BJ (cell line): Measurements from ENCODE around the gene PRKAR1B. TPM values are rescaled to one million over a fixed set of nuclear protein-coding genes. Genes with fewer than 3 reads are reported as not detected.

Experiments
- CTCF ChIA-PET: fragments of 350-600 bp; formaldehyde crosslinking; extraction: SDS; loops from one replicate; lab custom pipeline; 2021; ENCODE audit warnings: antibody characterized with exemption, inconsistent platforms; lab: Yijun Ruan, JAX
- POLR2A ChIA-PET: fragments of 300-600 bp; sonication (Branson Sonifier 250); formaldehyde crosslinking; extraction: SDS; loops from one replicate; lab custom pipeline; 2021; ENCODE audit warnings: antibody characterized with exemption; lab: Charles Lee
- DNase-seq: peaks from one replicate; pipeline ENCODE4 v3.0.0-alpha.2; 2011; ENCODE audit warnings: low read depth
- H3K27me3 ChIP-seq: 2 replicates; pipeline ENCODE4 v1.6.0; 2011; ENCODE audit warnings: low read length; ENCODE audit not compliant: control insufficient read depth, insufficient read depth
- H3K36me3 ChIP-seq: 2 replicates; pipeline ENCODE4 v1.5.1; 2011; ENCODE audit warnings: low read length; ENCODE audit not compliant: control insufficient read depth, insufficient read depth
- H3K4me3 ChIP-seq: 2 replicates; pipeline ENCODE4 v1.5.1; 2011; ENCODE audit warnings: low read depth, mild to moderate bottlenecking, control low read depth, low read length
- polyA plus RNA-seq: library from polyadenylated mRNA; depleted of rRNA; stranded (reverse); fragments of >200 nt; gene quantifications from 2 replicates; pipeline ENCODE4 v1.2.3, GENCODE V29; 2011
- TF ChIP-seq, protein P1 (sequence below): IDR thresholded peaks from 2 replicates; pipeline ENCODE4 v1.5.1; 2011; ENCODE audit warnings: low read depth, mild to moderate bottlenecking, control low read depth, inconsistent platforms, low read length, moderate library complexity; ENCODE audit not compliant: insufficient read depth

Gene PRKAR1B
- polyA plus RNA-seq, 1 experiment, result 7.4 TPM

DNA sequence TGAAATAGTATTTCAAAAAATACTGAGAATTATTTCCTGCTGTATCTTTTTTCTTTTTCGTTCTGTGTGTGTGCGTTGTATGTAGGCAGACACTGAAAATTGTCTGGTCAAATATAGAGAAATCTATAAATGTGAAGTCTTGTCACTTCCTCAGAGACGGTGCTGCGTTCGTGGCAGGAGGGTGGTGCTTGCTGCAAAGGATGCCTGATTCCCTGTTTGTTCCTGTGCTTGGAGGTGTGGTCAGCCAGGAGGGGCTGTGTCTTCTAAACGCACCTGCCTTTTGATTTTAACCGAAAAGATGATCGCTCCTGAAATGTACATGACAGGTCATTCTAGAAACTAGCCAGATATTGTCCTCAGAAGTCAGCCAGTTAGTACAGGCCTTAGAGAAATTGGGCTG lies 32.5 kb upstream of the PRKAR1B start:
- TF ChIP-seq, protein P1, sequence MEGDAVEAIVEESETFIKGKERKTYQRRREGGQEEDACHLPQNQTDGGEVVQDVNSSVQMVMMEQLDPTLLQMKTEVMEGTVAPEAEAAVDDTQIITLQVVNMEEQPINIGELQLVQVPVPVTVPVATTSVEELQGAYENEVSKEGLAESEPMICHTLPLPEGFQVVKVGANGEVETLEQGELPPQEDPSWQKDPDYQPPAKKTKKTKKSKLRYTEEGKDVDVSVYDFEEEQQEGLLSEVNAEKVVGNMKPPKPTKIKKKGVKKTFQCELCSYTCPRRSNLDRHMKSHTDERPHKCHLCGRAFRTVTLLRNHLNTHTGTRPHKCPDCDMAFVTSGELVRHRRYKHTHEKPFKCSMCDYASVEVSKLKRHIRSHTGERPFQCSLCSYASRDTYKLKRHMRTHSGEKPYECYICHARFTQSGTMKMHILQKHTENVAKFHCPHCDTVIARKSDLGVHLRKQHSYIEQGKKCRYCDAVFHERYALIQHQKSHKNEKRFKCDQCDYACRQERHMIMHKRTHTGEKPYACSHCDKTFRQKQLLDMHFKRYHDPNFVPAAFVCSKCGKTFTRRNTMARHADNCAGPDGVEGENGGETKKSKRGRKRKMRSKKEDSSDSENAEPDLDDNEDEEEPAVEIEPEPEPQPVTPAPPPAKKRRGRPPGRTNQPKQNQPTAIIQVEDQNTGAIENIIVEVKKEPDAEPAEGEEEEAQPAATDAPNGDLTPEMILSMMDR, result no peak
- POLR2A ChIA-PET, result interaction anchor here (0.6 kb wide), 1 partner anchor 11 kb away, joined by 8 read pairs; no protein-coding TSS in a partner anchor
- Histone ChIP-seq H3K27me3 (no peaks in the 10 kb centered on the region), H3K36me3 (peaks cover 29% of the 10 kb centered on the region), H3K4me3 (no peak overlapping the region)
- no peak for DNase-seq
- CTCF ChIA-PET, result interaction anchor here (0.7 kb wide), 1 partner anchor 92 kb away, joined by 3 read pairs; no protein-coding TSS in a partner anchor

DNA sequence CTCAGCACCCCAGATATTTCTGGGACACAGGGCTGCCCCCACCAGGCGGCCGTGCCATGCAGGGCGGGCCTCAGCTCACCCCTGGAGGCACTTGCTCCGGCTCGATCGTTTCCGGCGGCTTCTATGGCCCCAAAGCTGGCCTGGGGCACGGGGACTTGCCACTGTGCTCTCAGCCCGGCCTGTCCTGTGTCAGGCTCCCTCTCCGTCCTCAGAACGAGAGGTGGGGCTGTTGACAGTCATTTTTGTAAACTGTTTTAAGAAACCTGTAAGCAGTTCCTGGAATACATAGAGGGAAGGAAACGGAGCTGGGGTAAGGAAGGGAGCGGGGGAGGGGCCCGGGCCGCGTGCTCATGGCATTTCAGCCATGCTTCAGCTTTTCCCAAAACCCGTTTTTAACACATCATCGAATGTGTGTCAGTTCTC lies 30.7 kb upstream of the PRKAR1B start:
- H3K36me3 ChIP-seq, result peaks cover 27% of the 10 kb centered on the region
- H3K27me3 ChIP-seq, result no peaks in the 10 kb centered on the region
- POLR2A ChIA-PET, result no interaction called here
- CTCF ChIA-PET, result no interaction called here
- TF ChIP-seq, protein P1, result no peak
- H3K4me3 ChIP-seq, result no peak overlapping the region
- no peak for DNase-seq

DNA sequence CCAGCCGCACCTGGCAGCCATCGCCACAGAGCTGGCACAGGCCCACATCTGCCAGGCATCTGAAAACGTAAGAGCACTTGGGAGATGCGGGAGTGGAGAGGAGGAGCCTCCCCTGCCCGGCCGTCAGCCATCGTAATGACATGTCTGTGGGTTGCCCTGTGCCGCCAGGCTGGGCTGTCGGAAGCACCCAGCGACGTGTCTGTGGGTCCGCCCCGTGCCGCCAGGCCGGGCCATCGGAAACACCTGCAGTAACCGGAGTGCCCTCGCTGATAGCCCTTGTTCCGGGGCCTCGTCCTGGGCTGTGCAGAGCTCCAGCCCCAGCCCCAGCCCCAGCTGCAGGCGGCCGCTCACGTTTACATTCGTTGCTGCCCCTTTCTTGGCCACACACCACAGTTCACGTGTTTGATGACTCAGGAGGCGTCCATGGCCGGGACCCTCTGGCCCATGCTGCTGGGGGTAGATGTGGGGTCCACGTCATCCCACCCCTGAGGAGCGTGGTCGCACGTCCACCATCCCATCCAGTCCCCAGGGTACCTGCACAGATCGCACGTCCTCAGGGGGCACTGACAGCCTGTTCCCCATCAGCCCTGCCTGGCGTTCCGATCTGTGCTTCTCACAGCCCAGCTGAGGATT lies 30.0 kb upstream of the PRKAR1B start:
- H3K27me3 ChIP-seq, result no peaks in the 10 kb centered on the region
- peaks cover 27% of the 10 kb centered on the region for H3K36me3 ChIP-seq
- TF ChIP-seq, protein P1, result no peak
- POLR2A ChIA-PET, result no interaction called here
- H3K4me3 ChIP-seq, result no peak overlapping the region
- no peak for DNase-seq
- CTCF ChIA-PET, result interaction anchor here (0.9 kb wide), 1 partner anchor 9 kb away, joined by 3 read pairs; no protein-coding TSS in a partner anchor

DNA sequence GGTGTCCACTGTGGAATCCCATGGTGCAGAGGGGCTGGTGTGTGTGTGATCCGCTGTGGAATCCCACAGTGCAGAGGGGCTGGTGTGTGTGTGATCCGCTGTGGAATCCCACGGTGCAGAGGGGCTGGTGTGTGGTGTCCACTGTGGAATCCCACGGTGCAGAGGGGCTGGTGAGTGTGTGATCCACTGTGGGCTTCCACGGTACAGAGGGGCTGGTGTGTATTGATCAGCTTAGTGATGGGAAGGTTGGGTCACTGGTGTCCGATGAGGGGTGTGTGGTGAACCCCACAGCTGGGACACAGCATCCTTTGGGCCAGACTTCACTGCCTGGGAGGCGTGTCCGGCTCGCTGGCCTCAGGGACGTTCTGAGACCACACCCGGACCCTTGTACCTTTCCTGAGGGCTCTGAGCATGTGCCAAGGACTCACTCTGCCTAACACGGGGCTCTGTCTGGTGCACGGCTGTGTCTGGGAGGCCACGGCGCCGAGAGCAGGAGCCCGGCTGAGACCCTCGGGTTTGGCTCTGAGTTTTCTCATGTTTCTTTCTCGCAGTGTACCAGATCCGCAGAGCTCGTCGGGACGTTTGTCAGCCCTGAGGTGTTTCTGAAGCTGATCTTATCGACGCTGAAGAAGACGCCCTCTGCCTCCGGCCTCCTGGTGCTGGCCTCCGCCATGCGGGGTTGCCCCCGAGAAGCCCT lies 29.3 kb upstream of the PRKAR1B start:
- peaks cover 25% of the 10 kb centered on the region for H3K36me3 ChIP-seq
- no peak for DNase-seq
- TF ChIP-seq, protein P1, result no peak
- CTCF ChIA-PET, result interaction anchor here (0.9 kb wide), 1 partner anchor 10 kb away, joined by 3 read pairs; no protein-coding TSS in a partner anchor
- no peak overlapping the region for H3K4me3 ChIP-seq
- no peaks in the 10 kb centered on the region for H3K27me3 ChIP-seq
- POLR2A ChIA-PET, result no interaction called here

DNA sequence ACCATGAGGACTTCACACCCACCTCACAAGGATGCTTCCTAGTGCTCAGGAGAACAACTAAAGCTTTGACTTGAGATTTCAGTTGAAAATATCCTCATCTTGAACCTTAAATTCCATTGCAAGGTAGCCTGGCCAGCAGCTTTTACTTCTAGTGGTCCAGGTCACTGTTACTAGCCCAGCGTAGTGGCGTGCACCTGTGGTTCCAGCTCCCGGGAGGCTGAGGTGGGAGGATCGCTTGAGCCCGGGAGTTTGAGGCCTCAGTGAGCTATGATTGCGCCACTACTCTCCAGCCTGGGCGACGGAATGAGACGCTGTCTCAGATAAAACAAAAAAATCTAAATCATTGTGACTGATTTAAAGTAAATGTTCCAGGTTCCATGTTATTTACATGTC lies 28.3 kb upstream of the PRKAR1B start:
- peaks cover 23% of the 10 kb centered on the region for H3K36me3 ChIP-seq
- no peaks in the 10 kb centered on the region for H3K27me3 ChIP-seq
- DNase-seq, result no peak
- H3K4me3 ChIP-seq, result no peak overlapping the region
- ChIA-PET POLR2A (no interaction called here), CTCF (no interaction called here)
- TF ChIP-seq, protein P1, result no peak
